ENCODE measurements around the gene ZNF804A. TPM values are rescaled to one million over a fixed set of nuclear protein-coding genes. Genes with fewer than 3 reads are reported as not detected.

Gene ZNF804A
- total RNA-seq, 4 donors from 2014 or later = 0.42 to 0.44 TPM; not detected in 2

GRCh38 chr2:184696644-184697043, 98.3 kb downstream of the ZNF804A start:
- Histone ChIP-seq H3K27me3 (no peaks in the 10 kb centered on the region), H3K9me3 (no peaks in the 10 kb centered on the region), H3K4me1 (no peaks in the 10 kb centered on the region), H3K27ac (no peak overlapping the region), H3K36me3 (no peaks in the 10 kb centered on the region), H3K4me3 (no peak overlapping the region)
- TF ChIP-seq EP300 (IDR thresholded peaks at IDR 0.05) = no peak
- no peak for TF ChIP-seq CTCF (IDR thresholded peaks at IDR 0.05)
- no peak for TF ChIP-seq POLR2A (IDR thresholded peaks at IDR 0.05)
- DNase-seq (ENCODE audit: low spot score in 2 of 2) = no peak
- 80 to 83% methylated on average over 1 of the region's 1 CpG for WGBS, 2 donors

DNA sequence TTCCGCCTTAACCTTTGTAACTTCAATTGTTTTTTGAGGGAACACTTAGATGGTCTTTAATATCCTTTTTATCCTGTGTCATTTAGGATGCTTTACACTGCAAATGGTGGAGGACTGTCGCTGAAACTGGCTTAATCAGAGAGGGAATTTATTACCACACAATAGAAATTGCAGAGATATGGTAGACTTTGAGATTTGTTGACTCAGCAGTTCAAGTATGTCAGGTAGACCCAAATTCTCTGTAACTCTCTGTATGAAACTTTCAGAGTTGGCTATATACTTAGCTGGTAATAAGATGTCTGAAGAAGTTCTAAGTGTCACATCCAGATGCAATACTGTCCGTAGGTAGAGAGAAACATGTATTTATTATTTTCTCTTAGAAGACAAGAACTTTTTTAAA, 100.1 kb downstream of the ZNF804A start:
- TF ChIP-seq CTCF (IDR thresholded peaks at IDR 0.05) (no peak), EP300 (IDR thresholded peaks at IDR 0.05) (no peak), POLR2A (IDR thresholded peaks at IDR 0.05) (no peak)
- Histone ChIP-seq H3K4me3 (no peak overlapping the region), H3K27ac (no peak overlapping the region), H3K9me3 (no peaks in the 10 kb centered on the region), H3K4me1 (no peaks in the 10 kb centered on the region), H3K36me3 (no peaks in the 10 kb centered on the region), H3K27me3 (no peaks in the 10 kb centered on the region)
- WGBS, 2 donors = 94 to 95% methylated on average over 3 of the region's 3 CpGs
- DNase-seq (ENCODE audit: low spot score in 2 of 2) = no peak

- H3K27ac ChIP-seq = no peak overlapping the region
- no peak overlapping the region for H3K4me3 ChIP-seq
- WGBS, 2 donors = 82 to 89% methylated on average over 6 of the region's 6 CpGs
- DNase-seq (ENCODE audit: low spot score in 2 of 2) = no peak
- no peaks in the 10 kb centered on the region for H3K27me3 ChIP-seq
- no peaks in the 10 kb centered on the region for H3K4me1 ChIP-seq
- TF ChIP-seq POLR2A (IDR thresholded peaks at IDR 0.05) (no peak), CTCF (IDR thresholded peaks at IDR 0.05) (no peak), EP300 (IDR thresholded peaks at IDR 0.05) (no peak)
- no peaks in the 10 kb centered on the region for H3K9me3 ChIP-seq
- H3K36me3 ChIP-seq = no peaks in the 10 kb centered on the region
Measured at GRCh38 chr2:184721881-184722280, 123.6 kb downstream of the ZNF804A start.

- H3K4me1 ChIP-seq = no peaks in the 10 kb centered on the region
- no peak overlapping the region for H3K4me3 ChIP-seq
- H3K27ac ChIP-seq = no peak overlapping the region
- no peaks in the 10 kb centered on the region for H3K27me3 ChIP-seq
- no peaks in the 10 kb centered on the region for H3K9me3 ChIP-seq
- no peak for TF ChIP-seq POLR2A (IDR thresholded peaks at IDR 0.05)
- no peak for TF ChIP-seq CTCF (IDR thresholded peaks at IDR 0.05)
- no peak for TF ChIP-seq EP300 (IDR thresholded peaks at IDR 0.05)
- no peak for DNase-seq (ENCODE audit: low spot score in 2 of 2)
- H3K36me3 ChIP-seq = no peaks in the 10 kb centered on the region
- WGBS, 2 donors = 62 to 72% methylated on average over 3 of the region's 3 CpGs
Measured at GRCh38 chr2:184727813-184728212, 129.5 kb downstream of the ZNF804A start.

DNA sequence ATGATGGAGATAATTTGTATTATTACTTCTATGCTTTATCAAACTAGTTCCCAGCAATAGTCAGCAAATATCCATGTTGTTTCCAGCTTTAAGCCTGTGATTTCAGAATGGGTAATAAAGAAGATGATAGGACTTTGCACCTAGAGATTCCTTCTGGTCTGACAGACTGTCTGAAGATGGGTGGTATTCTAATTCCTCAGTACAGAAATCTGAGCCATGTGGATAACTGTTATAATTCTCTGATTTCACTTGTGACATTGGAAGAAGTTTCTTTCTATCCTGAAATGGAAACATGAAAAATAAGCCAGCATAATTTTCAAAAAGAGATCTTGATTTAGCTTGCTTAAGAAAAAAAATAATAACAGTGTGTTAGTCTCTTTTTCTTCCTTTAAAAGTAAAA, 130.1 kb downstream of the ZNF804A start:
- H3K27me3 ChIP-seq = no peaks in the 10 kb centered on the region
- H3K4me1 ChIP-seq = no peaks in the 10 kb centered on the region
- DNase-seq (ENCODE audit: low spot score in 2 of 2) = no peak
- H3K36me3 ChIP-seq = no peaks in the 10 kb centered on the region
- no peak for TF ChIP-seq EP300 (IDR thresholded peaks at IDR 0.05)
- no peak for TF ChIP-seq POLR2A (IDR thresholded peaks at IDR 0.05)
- no peak for TF ChIP-seq CTCF (IDR thresholded peaks at IDR 0.05)
- H3K27ac ChIP-seq = no peak overlapping the region
- no peak overlapping the region for H3K4me3 ChIP-seq
- no peaks in the 10 kb centered on the region for H3K9me3 ChIP-seq
